OCI-LY1 (cell line): ENCODE data around the gene HBE1.

Source experiments
- H2AFZ ChIP-seq: fragments of 200-600 bp; sonication (generic), shearing (Covaris generic); 2 replicates; pipeline ENCODE4 v1.6.0; 2014; ENCODE audit warnings: antibody characterized with exemption, mild to moderate bottlenecking, low read length
- H3F3A ChIP-seq: fragments of 200-600 bp; sonication (generic), shearing (Covaris generic); 2 replicates; pipeline ENCODE4 v1.6.0; 2014; ENCODE audit warnings: mild to moderate bottlenecking, antibody characterized with exemption, low read length, moderate library complexity; ENCODE audit not compliant: insufficient read depth
- H3K27ac ChIP-seq: fragments of 200-600 bp; sonication (generic); 2 replicates; pipeline ENCODE4 v1.5.1; 2014; ENCODE audit warnings: low read length, mixed run types, mild to moderate bottlenecking, low read depth; ENCODE audit not compliant: poor library complexity, severe bottlenecking
- H3K27me3 ChIP-seq: fragments of 200-600 bp; sonication (generic); 2 replicates; pipeline ENCODE4 v1.6.0; 2014; ENCODE audit warnings: antibody characterized with exemption, mild to moderate bottlenecking, low read length, moderate library complexity; ENCODE audit not compliant: insufficient read depth
- H3K36me3 ChIP-seq: fragments of 200-600 bp; sonication (generic); 2 replicates; pipeline ENCODE4 v1.6.1; 2014; ENCODE audit warnings: mild to moderate bottlenecking, antibody characterized with exemption, low read length, moderate library complexity, mixed read lengths; ENCODE audit not compliant: insufficient read depth
- H3K4me1 ChIP-seq: fragments of 200-600 bp; sonication (generic); 2 replicates; pipeline ENCODE4 v1.5.1; 2014; ENCODE audit warnings: mild to moderate bottlenecking, low read length, moderate library complexity; ENCODE audit not compliant: insufficient read depth, severe bottlenecking
- H3K4me2 ChIP-seq: fragments of 200-600 bp; sonication (generic), shearing (Covaris generic); 2 replicates; pipeline ENCODE4 v1.6.1; 2014; ENCODE audit warnings: low read length
- H3K4me3 ChIP-seq: fragments of 200-600 bp; sonication (generic); 2 replicates; pipeline ENCODE4 v1.5.1; 2014; ENCODE audit warnings: low read length, low read depth, mild to moderate bottlenecking, mixed read lengths; ENCODE audit not compliant: poor library complexity, severe bottlenecking
- H3K79me2 ChIP-seq: fragments of 200-600 bp; shearing (Covaris generic); 2 replicates; pipeline ENCODE4 v1.6.1; 2016; ENCODE audit warnings: mixed run types, low read length, mixed read lengths; ENCODE audit not compliant: insufficient read depth
- H3K9ac ChIP-seq: fragments of 200-600 bp; sonication (generic), shearing (Covaris generic); 2 replicates; pipeline ENCODE4 v1.6.1; 2014; ENCODE audit warnings: mild to moderate bottlenecking, low read length, mixed read lengths
- H3K9me2 ChIP-seq: fragments of 200-600 bp; sonication (generic), shearing (Covaris generic); 2 replicates; pipeline ENCODE4 v1.6.1; 2014; ENCODE audit warnings: low read depth, mild to moderate bottlenecking, low read length, mixed read lengths
- H3K9me3 ChIP-seq: fragments of 200-600 bp; shearing (Covaris generic); 2 replicates; pipeline ENCODE4 v1.6.1; 2014; ENCODE audit warnings: low read length, mixed read lengths
- H4K20me1 ChIP-seq: fragments of 200-600 bp; sonication (generic), shearing (Covaris generic); 2 replicates; pipeline ENCODE4 v1.6.0; 2016; ENCODE audit warnings: mild to moderate bottlenecking, low read length; ENCODE audit not compliant: insufficient read depth
- EZH2 ChIP-seq: fragments of 200-600 bp; sonication (generic), shearing (Covaris generic); IDR thresholded peaks from 2 replicates; pipeline ENCODE4 v1.8.0; 2017; ENCODE audit warnings: borderline replicate concordance, mixed run types, mild to moderate bottlenecking, antibody characterized with exemption, low read length, moderate library complexity, mixed read lengths
- TF ChIP-seq, protein P1 (sequence below): fragments of 200-600 bp; sonication (generic), shearing (Covaris generic); IDR thresholded peaks from 2 replicates; pipeline ENCODE4 v1.5.1; 2017; ENCODE audit warnings: mild to moderate bottlenecking, antibody characterized with exemption, low read length, moderate library complexity, mixed read lengths

The HBE1 gene

GRCh38 chr11:5281596-5281995 is 11.9 kb upstream of the HBE1 start:
- no peaks in the 10 kb centered on the region for H3K9me2 ChIP-seq
- no peak overlapping the region for H2AFZ ChIP-seq

DNA sequence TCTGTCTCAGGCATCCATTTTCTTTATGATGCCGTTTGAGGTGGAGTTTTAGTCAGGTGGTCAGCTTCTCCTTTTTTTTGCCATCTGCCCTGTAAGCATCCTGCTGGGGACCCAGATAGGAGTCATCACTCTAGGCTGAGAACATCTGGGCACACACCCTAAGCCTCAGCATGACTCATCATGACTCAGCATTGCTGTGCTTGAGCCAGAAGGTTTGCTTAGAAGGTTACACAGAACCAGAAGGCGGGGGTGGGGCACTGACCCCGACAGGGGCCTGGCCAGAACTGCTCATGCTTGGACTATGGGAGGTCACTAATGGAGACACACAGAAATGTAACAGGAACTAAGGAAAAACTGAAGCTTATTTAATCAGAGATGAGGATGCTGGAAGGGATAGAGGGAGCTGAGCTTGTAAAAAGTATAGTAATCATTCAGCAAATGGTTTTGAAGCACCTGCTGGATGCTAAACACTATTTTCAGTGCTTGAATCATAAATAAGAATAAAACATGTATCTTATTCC is 10.9 kb upstream of the HBE1 start:
- no peaks in the 10 kb centered on the region for H3K79me2 ChIP-seq
- TF ChIP-seq EZH2: no peak

More at GRCh38 chr11:5281596-5281995, 11.9 kb upstream of the HBE1 start:
- no peaks in the 10 kb centered on the region for H3F3A ChIP-seq
- H3K27ac ChIP-seq: no peak overlapping the region
- no peaks in the 10 kb centered on the region for H3K27me3 ChIP-seq
- no peak for TF ChIP-seq EZH2
- TF ChIP-seq, protein P1, sequence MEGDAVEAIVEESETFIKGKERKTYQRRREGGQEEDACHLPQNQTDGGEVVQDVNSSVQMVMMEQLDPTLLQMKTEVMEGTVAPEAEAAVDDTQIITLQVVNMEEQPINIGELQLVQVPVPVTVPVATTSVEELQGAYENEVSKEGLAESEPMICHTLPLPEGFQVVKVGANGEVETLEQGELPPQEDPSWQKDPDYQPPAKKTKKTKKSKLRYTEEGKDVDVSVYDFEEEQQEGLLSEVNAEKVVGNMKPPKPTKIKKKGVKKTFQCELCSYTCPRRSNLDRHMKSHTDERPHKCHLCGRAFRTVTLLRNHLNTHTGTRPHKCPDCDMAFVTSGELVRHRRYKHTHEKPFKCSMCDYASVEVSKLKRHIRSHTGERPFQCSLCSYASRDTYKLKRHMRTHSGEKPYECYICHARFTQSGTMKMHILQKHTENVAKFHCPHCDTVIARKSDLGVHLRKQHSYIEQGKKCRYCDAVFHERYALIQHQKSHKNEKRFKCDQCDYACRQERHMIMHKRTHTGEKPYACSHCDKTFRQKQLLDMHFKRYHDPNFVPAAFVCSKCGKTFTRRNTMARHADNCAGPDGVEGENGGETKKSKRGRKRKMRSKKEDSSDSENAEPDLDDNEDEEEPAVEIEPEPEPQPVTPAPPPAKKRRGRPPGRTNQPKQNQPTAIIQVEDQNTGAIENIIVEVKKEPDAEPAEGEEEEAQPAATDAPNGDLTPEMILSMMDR: no peak
- no peak overlapping the region for H3K4me3 ChIP-seq
- no peaks in the 10 kb centered on the region for H4K20me1 ChIP-seq
- H3K9ac ChIP-seq: no peak overlapping the region
- no peaks in the 10 kb centered on the region for H3K9me3 ChIP-seq
- H3K4me1 ChIP-seq: no peaks in the 10 kb centered on the region
- no peak overlapping the region for H3K4me2 ChIP-seq
- H3K36me3 ChIP-seq: no peaks in the 10 kb centered on the region
- H3K79me2 ChIP-seq: no peaks in the 10 kb centered on the region

GRCh38 chr11:5279471-5280090 is 9.8 kb upstream of the HBE1 start:
- TF ChIP-seq, protein P1: no peak
- no peak for TF ChIP-seq EZH2
- no peaks in the 10 kb centered on the region for H3K27me3 ChIP-seq
- H3K36me3 ChIP-seq: no peaks in the 10 kb centered on the region
- H3K4me3 ChIP-seq: no peak overlapping the region
- H3K79me2 ChIP-seq: no peaks in the 10 kb centered on the region
- H4K20me1 ChIP-seq: no peaks in the 10 kb centered on the region
- no peak overlapping the region for H3K27ac ChIP-seq
- no peak overlapping the region for H3K9ac ChIP-seq
- no peak overlapping the region for H3K4me2 ChIP-seq
- no peaks in the 10 kb centered on the region for H3K9me2 ChIP-seq
- no peaks in the 10 kb centered on the region for H3K4me1 ChIP-seq
- H2AFZ ChIP-seq: no peak overlapping the region
- no peaks in the 10 kb centered on the region for H3K9me3 ChIP-seq
- H3F3A ChIP-seq: no peaks in the 10 kb centered on the region

More for the DNA sequence above, 10.9 kb upstream of the HBE1 start:
- Histone ChIP-seq H3K9ac (no peak overlapping the region), H3K36me3 (no peaks in the 10 kb centered on the region), H3F3A (no peaks in the 10 kb centered on the region), H3K4me2 (no peak overlapping the region), H3K27ac (no peak overlapping the region), H3K4me1 (no peaks in the 10 kb centered on the region), H4K20me1 (no peaks in the 10 kb centered on the region), H3K4me3 (no peak overlapping the region), H3K9me3 (no peaks in the 10 kb centered on the region), H3K27me3 (no peaks in the 10 kb centered on the region), H2AFZ (no peak overlapping the region), H3K9me2 (no peaks in the 10 kb centered on the region)
